Stomach (tissue), 8 donors: ENCODE measurements around the gene OR13G1. TPM values are rescaled to one million over a fixed set of nuclear protein-coding genes. Genes with fewer than 3 reads are reported as not detected.

Source experiments
- polyA plus RNA-seq, 3 donors: library from polyadenylated mRNA; stranded (reverse); fragments of 200-250 nt; gene quantifications; one replicate each; pipeline ENCODE4 v1.2.3, GENCODE V29; 2013
- total RNA-seq, 5 donors: library from RNA; depleted of rRNA; stranded (reverse); fragments of >200 nt; gene quantifications; one replicate each; pipeline versions ENCODE4 v1.1.0 to v1.2.3, GENCODE V29; 2014 to 2016
- donor health status: healthy with polysubstance abuse.
- donor health status: Bipolar disorder and iron deficiency.
- donor health status: healthy.

The OR13G1 gene
- total and polyA plus RNA-seq, 8 donors: not detected

Other genes with a start within 250 kb of the OR13G1 start
- not detected for gene OR2B11, start 221.6 kb downstream of the OR13G1 start, total RNA-seq
- not detected for gene OR2B11, start 221.6 kb downstream of the OR13G1 start, polyA plus RNA-seq
- gene OR2C3, start 143.3 kb downstream of the OR13G1 start, total RNA-seq: not detected
- not detected for gene OR2C3, start 143.3 kb downstream of the OR13G1 start, polyA plus RNA-seq
- under 1 TPM in 2 of 5 donors, not detected in 3; 0.14 to 0.18 TPM for gene GCSAML, start 130.6 kb downstream of the OR13G1 start, total RNA-seq
- 1 to 10 TPM in 1 of 3 donors, under 1 TPM in 2; 0.08 to 2.1 (median 0.68) TPM for gene GCSAML, start 130.6 kb downstream of the OR13G1 start, polyA plus RNA-seq
- not detected for gene OR2G2, start 91.4 kb downstream of the OR13G1 start, total RNA-seq
- gene OR2G2, start 91.4 kb downstream of the OR13G1 start, polyA plus RNA-seq: not detected
- not detected for gene OR2G3, start 74.2 kb downstream of the OR13G1 start, total RNA-seq
- not detected for gene OR2G3, start 74.2 kb downstream of the OR13G1 start, polyA plus RNA-seq
- not detected for gene OR6F1, start 36.9 kb upstream of the OR13G1 start, total RNA-seq
- not detected for gene OR6F1, start 36.9 kb upstream of the OR13G1 start, polyA plus RNA-seq
- gene OR14K1, start 58.9 kb upstream of the OR13G1 start, total RNA-seq: not detected
- gene OR14K1, start 58.9 kb upstream of the OR13G1 start, polyA plus RNA-seq: not detected
- not detected for gene OR14A2, start 68.4 kb upstream of the OR13G1 start, total RNA-seq
- not detected for gene OR14A2, start 68.4 kb upstream of the OR13G1 start, polyA plus RNA-seq
- gene OR1C1, start 80.8 kb upstream of the OR13G1 start, total RNA-seq: not detected
- not detected for gene OR1C1, start 80.8 kb upstream of the OR13G1 start, polyA plus RNA-seq
- gene OR14A16, start 144.4 kb upstream of the OR13G1 start, total RNA-seq: not detected
- gene OR14A16, start 144.4 kb upstream of the OR13G1 start, polyA plus RNA-seq: not detected
- not detected for gene OR11L1, start 162.2 kb upstream of the OR13G1 start, total RNA-seq
- gene OR11L1, start 162.2 kb upstream of the OR13G1 start, polyA plus RNA-seq: not detected
- 1 to 10 TPM in 2 of 5 donors, under 1 TPM in 1, not detected in 2; under 0.01 to 2.0 (median 1.2) TPM for gene TRIM58, start 177.4 kb upstream of the OR13G1 start, total RNA-seq
- under 1 TPM in 2 of 3 donors, not detected in 1; 0.10 to 0.19 TPM for gene TRIM58, start 177.4 kb upstream of the OR13G1 start, polyA plus RNA-seq
- gene OR2W3, start 215.8 kb upstream of the OR13G1 start, total RNA-seq: under 1 TPM in 1 of 5 donors, not detected in 4; 0.92 TPM
- gene OR2W3, start 215.8 kb upstream of the OR13G1 start, polyA plus RNA-seq: under 1 TPM in 1 of 3 donors, not detected in 2; 0.13 TPM
- not detected for gene OR2T8, start 240.5 kb upstream of the OR13G1 start, total RNA-seq
- not detected for gene OR2T8, start 240.5 kb upstream of the OR13G1 start, polyA plus RNA-seq
- 10 to 100 TPM in 1 of 5 donors, not detected in 4; 10.5 TPM for gene OR2AJ1, start 245.2 kb upstream of the OR13G1 start, total RNA-seq
- gene OR2AJ1, start 245.2 kb upstream of the OR13G1 start, polyA plus RNA-seq: not detected